Right atrium auricular region (tissue), 2 donors: ENCODE results near the gene SETD2. TPM values are rescaled to one million over a fixed set of nuclear protein-coding genes. Genes with fewer than 3 reads are reported as not detected.

Experiments
- DNase-seq: peaks from one replicate; pipeline ENCODE4 v3.0.0-alpha.2; 2019; ENCODE audit warnings: low spot score
- H3K27ac ChIP-seq, 2 donors: fragments of 200-600 bp; sonication (generic); 1 replicate in 1 of 2; 2 replicates in 1 of 2; pipeline ENCODE4 v1.5.1; 2016 to 2019
- H3K27me3 ChIP-seq, 2 donors: fragments of 200-600 bp; sonication (generic); one replicate each; pipeline versions ENCODE4 v1.5.1 to v1.6.0; 2017 to 2019
- H3K36me3 ChIP-seq: fragments of 200-600 bp; sonication (generic); one replicate; pipeline ENCODE4 v1.5.1; 2016
- H3K4me1 ChIP-seq, 2 donors: fragments of 200-600 bp; sonication (generic); one replicate each; pipeline versions ENCODE4 v1.5.1 to v1.6.0; 2017 to 2019
- H3K4me3 ChIP-seq, 2 donors: fragments of 200-600 bp; sonication (generic); 1 replicate in 1 of 2; 2 replicates in 1 of 2; pipeline ENCODE4 v1.5.1; 2017 to 2019; ENCODE audit warnings: mild to moderate bottlenecking in 1 of 2, moderate library complexity in 1 of 2
- H3K9me3 ChIP-seq, 2 donors: fragments of 200-600 bp; sonication (generic); one replicate each; pipeline ENCODE4 v1.5.1; 2019
- CTCF ChIP-seq, 2 donors: fragments of 200-600 bp; sonication (generic); IDR thresholded peaks; one replicate each; pipeline ENCODE4 v1.5.1; 2019; ENCODE audit warnings: antibody characterized with exemption in 2 of 2
- total RNA-seq, 2 donors: library from RNA; depleted of rRNA; stranded (reverse); fragments of >200 nt; gene quantifications; one replicate each; pipeline ENCODE4 v1.1.0, GENCODE V29; 2016

SETD2 gene
- total RNA-seq, 2 donors from 2014 or later, result 26.8 to 34.2 TPM

GRCh38 chr3:47000922-47001730 lies 162.8 kb downstream of the SETD2 start:
- no peak for TF ChIP-seq CTCF (IDR thresholded peaks at IDR 0.05)
- Histone ChIP-seq H3K27ac (no peak overlapping the region), H3K36me3 (peaks cover 34% of the 10 kb centered on the region), H3K27me3 (no peaks in the 10 kb centered on the region), H3K4me1 (no peaks in the 10 kb centered on the region), H3K9me3 (no peaks in the 10 kb centered on the region), H3K4me3 (no peak overlapping the region)
- no peak for DNase-seq

GRCh38 chr3:47000198-47000815 lies 163.6 kb downstream of the SETD2 start:
- Histone ChIP-seq H3K27me3 (no peaks in the 10 kb centered on the region), H3K4me3 (no peak overlapping the region), H3K27ac (no peak overlapping the region), H3K4me1 (no peaks in the 10 kb centered on the region), H3K36me3 (peaks cover 34% of the 10 kb centered on the region), H3K9me3 (no peaks in the 10 kb centered on the region)
- no peak for DNase-seq
- no peak for TF ChIP-seq CTCF (IDR thresholded peaks at IDR 0.05)

- no peak for DNase-seq
- H3K36me3 ChIP-seq, result peaks cover 34% of the 10 kb centered on the region
- no peak overlapping the region for H3K4me3 ChIP-seq
- no peaks in the 10 kb centered on the region for H3K4me1 ChIP-seq
- no peaks in the 10 kb centered on the region for H3K27me3 ChIP-seq
- H3K27ac ChIP-seq, result no peak overlapping the region
- no peaks in the 10 kb centered on the region for H3K9me3 ChIP-seq
- TF ChIP-seq CTCF (IDR thresholded peaks at IDR 0.05), result no peak
These were observed 164.3 kb downstream of the SETD2 start for GRCh38 chr3:46999516-47000197.

- Histone ChIP-seq H3K27me3 (no peaks in the 10 kb centered on the region), H3K4me3 (no peak overlapping the region), H3K36me3 (peaks cover 27% of the 10 kb centered on the region), H3K9me3 (no peaks in the 10 kb centered on the region), H3K4me1 (no peaks in the 10 kb centered on the region), H3K27ac (no peak overlapping the region)
- peak in 1 of 2 donors; percentile 24 for TF ChIP-seq CTCF (IDR thresholded peaks at IDR 0.05)
- no peak for DNase-seq
These were observed 164.9 kb downstream of the SETD2 start for GRCh38 chr3:46998852-46999515.

GRCh38 chr3:46998121-46998851 lies 165.6 kb downstream of the SETD2 start:
- Histone ChIP-seq H3K27ac (no peak overlapping the region), H3K27me3 (no peaks in the 10 kb centered on the region), H3K9me3 (no peaks in the 10 kb centered on the region), H3K4me3 (no peak overlapping the region), H3K4me1 (no peaks in the 10 kb centered on the region), H3K36me3 (peaks cover 25% of the 10 kb centered on the region)
- TF ChIP-seq CTCF (IDR thresholded peaks at IDR 0.05), result peak; percentile 86 to 87
- no peak for DNase-seq
